Stimulated activated CD4-positive, alpha-beta T cell treated with anti-CD3 and anti-CD28 coated beads, Interleukin-12 subunit alpha, Interleukin-12 subunit beta, amount 100 ng/mL, for 4 hours (primary cell): ENCODE data around the gene EEF1AKMT2.
A peak's percentile ranks its signal among the peaks of the same experiment; 100 is the strongest.
"Not testable (repeated sequence)": the region's sequence is repeated elsewhere in the genome, so short reads cannot be mapped to it uniquely, and the experiment has no call there.

ENCODE experiments used
- DNase-seq: peaks from one replicate; pipeline ENCODE4 v3.0.0-alpha.2; 2020

Gene EEF1AKMT2

DNA sequence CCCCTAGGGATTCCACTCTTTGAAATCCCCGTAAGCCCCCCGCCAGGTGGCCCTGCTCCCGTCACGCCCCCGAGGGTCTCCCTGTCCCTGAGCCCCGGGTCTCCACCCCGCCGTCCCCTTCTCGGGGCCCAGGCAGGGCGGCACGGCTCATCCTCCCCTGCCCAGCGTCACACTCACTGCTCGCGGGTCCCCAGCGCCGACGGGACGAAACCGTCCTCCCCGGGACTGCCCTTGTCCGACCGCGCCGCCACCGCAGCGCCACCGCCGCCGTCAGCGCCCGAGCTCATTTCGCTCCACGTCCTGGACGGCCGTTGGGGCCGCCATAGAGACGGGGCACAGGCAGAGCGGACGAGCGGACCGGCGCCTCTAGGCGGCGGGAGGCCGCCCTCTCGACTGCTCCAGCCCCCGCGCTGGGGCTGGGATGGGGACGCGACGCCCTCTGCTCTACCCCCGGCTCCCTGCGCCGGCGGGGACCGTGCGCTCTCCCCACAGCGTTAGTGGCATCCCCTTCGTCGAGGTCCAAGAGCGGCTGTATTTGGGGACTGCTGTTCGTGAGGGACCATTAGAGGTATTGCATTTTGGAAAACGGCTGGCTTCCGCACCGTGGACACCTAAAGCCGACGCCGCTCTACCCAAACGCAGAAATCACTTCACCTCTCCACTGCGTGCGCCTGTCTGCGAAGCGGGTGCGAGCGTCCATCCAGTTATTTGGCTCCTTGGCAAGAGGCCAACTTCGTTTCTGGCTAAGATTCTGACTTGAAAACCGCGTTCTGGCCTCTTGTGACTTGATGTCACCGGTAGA lies at the start of gene EEF1AKMT2:
Gene EEF1AKMT2 (minus strand): TSS at position 341 of the 802 bp plus-strand sequence. CDS start 54 bp downstream, at position 287.
- DNase-seq, result peak; percentile 83

DNA sequence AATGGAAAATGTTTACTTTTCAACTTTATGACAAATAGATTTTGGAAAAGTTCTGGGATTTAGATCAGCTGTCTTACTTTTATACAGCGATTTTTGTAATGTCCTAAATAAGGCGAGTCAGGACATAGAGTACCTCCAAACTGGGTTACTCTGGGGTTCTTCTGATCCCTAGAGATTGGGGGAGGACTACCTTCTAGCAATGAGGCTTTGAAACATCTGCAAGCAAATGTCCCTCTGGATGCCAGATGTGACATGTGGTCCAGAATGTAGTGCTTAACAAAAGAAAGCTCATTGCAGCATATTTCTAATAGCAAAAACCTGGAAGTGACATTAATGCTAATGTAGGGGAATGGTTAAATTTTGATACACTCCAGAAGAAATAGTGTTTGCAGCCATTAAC lies 46.0 kb upstream of the EEF1AKMT2 start:
- no peak for DNase-seq

DNA sequence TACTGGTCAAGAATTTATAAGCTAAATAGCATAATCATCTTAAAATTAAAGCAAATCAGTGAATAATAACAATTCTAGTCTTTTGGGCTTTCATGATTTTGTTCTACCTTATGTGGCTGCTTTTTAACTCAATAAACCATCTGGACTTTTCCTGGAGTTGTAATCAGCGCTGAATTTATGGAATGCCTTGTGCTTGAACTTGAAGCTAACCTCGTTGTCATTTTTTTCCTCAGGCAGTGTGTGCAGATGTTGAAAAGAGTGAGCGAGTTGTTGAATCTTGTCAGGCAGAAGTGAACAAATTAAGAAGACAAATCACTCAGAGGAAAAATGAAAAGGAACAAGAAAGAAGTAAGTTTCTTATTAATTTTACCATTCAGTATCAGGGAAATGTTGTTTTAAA lies 39.4 kb upstream of the EEF1AKMT2 start:
- no peak for DNase-seq

DNA sequence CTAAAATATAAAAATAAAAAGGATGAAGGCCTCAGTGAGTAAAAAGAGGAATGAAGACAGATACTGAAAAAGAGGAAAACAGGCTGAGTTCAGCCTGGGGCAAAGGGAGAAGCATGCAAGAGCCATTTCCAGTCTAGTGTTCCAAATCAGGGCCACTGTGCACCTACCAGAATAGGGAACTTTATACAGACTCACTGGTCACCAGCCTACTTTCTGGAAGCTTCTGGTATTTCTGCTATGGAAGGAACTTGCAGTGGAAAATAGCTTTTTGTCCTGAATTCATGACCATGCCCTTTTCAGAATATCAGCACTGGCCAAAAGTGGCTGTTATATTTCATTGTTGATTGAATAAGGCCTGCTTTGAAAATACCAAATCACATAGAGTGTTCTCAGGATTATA lies 38.8 kb upstream of the EEF1AKMT2 start:
- no peak for DNase-seq

DNA sequence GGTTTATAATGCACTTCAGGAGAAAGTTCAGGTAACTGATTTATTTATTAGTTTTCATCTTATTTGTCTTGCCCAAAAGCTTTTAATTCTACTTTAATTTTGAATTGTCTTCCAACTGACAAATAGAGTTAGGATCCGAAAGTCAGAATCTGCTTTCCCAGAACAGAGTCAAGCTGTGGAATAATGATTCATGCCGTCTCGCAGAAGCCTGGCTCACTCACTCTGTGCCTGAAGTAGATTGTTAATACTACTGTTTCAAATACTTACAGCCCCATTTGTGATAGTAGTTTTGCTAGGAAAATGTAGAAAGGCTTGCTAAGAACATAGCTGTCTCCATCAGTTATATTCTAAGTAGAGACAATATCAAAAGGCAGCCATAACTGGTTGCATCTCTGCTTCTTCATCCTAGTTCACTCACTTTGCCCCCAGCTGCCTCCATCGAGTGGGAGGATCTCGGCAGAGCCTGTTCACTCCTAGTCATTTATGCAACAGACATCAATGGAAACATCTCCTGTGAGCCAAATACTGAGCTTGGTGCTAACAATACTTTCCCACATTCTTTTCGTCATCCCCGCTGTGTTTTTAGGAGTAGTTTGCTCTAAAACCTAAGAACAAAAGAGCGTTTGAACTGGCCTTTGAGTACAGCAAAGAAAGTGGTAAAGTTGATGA lies 37.9 kb upstream of the EEF1AKMT2 start:
- DNase-seq, result no peak

DNA sequence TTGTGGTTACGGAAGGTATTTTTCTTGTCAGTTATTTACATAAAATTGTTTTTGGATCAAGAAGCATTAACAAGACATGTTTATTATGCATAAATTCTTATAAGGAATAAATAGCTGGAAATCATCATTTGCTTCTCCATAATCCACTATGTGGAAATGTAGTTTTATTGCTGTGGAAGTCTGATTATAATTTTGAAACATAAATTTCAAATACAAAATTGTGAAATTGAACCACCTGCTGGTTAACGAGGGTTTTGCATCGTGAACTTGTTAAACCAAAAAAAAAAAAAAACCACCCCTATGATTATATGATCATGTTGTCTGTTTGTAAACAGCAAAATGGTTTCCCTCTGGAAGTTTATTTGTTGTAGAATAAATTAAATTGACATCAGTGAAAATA lies 35.8 kb upstream of the EEF1AKMT2 start:
- no peak for DNase-seq

DNA sequence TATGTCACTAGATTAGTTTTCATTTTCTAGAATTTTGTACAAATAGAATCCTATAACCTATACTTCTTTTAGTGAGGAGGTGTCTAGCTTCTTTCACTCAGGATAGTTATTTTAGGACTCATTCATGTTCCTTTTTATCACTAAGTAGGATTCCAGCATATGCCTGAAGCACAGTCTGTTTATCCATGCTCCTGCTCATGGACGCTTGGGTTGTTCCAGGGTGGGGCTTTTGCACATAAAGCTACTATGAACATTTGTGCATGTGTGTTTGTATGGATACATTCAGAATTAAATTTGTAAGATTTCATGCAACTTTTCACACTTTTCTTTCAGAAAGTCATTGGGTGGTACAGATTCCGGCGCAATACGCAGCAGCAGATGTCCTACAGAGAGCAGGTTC lies 34.6 kb upstream of the EEF1AKMT2 start:
- no peak for DNase-seq

DNA sequence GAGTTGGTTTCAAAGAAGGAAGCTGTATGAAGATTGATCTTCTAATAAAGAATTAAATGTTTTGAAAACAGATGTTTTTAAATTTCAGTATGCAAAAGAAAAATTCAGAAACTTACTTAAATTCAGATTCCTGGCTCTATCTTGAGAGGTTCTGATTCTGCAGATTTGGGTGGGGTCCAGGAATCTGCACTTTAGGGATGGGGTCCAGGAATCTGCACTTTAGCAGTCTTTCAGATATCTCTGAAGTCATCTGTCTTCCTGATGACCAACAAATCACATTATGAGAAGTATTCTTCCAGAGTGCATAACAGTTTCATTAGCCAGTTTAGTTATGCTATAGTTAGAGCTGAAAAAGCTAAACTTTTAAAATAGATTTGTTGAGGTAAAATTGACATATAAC lies 34.0 kb upstream of the EEF1AKMT2 start:
- DNase-seq, result no peak

DNA sequence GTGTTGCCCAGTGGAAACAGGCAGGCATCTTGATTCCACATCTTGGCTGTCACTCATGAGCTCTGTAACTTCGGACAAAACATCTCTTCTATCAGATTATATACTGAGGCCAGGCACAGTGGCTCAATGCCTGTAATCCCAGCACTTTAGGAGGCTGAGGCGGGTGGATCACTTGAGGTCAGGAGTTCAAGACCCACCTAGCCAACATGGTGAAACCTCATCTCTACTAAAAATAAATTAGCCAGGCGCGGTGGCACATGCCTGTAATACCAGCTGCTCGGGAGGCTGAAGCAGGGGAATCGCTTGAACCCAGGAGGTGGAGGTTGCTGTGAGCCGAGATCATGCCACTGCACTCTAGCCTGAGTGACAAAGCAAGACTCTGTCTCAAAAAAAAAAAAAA lies 33.2 kb upstream of the EEF1AKMT2 start:
- not testable (repeated sequence) for DNase-seq

DNA sequence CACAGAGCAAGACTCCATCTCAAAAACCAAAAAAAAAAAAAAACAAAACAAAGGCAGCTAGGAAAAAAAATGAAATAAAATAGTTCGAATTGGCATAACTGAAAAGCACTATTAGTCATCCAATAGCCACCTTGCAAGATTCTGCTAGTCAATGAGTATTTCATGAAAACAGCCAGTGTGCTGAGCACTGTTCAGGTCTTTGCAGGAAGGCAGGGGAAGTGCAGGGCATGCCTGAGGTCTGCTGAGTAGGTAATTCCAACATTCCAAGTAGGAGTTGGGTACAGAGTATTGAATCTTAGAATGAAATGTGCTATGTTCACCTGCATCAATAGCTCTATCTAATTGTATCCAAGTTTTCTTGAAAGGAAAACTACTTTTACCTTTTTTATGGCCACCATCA lies 32.8 kb upstream of the EEF1AKMT2 start:
- DNase-seq, result no peak

DNA sequence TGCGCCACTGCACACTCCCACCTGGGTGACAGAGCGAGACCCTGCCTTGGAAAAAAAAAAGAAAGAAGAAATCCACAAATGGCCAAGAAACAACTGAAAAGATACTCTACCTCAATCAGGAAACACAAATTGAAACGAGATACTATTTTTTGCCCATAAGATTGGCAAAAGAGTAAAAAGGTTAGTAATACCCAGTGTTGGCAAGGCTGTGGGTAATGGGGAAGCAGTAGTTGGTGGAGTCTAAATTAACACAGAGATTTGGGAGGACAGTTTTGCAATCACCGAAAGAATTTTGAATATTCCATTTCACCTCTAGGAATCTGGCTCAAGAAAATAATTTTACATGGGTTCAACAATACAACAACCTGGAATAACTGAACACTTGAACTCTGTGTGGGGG lies 29.8 kb upstream of the EEF1AKMT2 start:
- no peak for DNase-seq

DNA sequence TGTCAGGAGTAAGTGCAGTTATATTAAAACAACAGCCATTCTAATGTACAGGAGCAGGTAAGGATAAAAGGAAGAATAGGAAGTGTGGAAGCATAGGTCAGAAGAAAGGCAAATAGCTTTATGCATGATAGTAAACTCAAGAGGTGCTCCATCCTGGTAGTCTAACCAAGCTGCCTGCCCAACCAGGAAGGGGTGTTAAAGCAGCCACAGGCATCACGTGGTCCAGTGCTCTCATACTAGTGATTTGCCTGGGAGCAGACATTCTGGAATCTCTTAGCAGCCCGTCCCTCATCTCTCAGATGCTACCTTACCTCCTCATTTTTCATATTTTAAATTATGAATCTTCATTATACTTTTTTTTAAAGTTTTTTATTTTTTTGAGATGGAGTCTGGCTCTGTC lies 28.4 kb upstream of the EEF1AKMT2 start:
- no peak for DNase-seq

DNA sequence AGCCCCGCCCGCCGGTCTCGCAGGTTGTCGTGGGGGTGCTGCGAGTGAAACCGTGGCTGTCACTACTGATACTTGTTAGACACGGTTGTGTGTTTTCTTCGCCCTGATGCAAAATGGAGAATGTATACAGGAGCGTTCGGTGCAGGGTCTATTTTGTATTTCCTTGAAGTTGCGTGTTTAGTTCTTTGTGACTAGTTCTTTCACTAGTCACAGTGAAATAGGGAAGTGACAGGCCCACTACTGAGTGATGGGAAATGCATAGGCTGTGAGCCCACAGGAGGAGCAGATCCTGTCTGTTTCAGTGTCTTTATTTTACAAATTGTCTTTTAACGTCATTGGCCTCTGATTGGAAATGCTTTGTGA lies 10.6 kb upstream of the EEF1AKMT2 start:
- DNase-seq, result no peak

DNA sequence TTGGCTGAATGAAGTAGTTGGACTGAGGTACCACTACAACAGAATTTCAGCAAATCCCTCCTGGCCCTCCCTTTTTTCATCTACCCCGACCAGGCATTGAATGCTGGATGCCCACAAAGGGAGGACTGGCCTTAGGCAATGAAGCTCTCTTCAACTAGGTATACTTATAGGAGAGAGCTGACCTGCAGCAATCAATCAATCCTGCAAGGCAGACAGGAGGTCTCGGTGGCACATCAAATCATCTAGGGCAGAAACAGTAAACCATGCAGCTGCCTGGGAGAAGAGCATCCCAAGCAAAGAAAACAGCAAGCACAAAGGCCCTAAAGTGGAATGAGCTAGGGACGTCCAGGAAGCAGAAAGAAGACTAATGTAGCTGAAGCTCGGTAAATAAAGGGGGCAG lies 7.5 kb upstream of the EEF1AKMT2 start:
- no peak for DNase-seq

DNA sequence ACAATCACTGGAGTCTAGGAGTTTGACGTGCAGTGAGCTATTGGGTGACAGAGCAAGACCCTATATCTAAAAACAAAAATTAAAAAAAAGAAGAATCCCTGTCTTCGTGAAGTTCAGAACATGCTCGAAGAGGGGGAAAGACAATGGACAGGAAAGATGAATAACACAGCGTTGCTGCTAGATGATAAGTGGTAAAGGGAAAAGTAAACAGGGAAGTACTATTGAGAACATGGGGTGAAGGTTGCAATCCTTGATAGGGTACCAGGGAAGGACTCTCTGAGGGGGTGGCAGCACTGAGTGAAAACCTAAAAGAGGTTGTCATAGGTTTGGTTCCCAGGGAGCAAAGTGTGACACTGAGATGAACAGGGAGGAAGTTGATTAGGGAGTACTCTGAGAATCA lies 7.1 kb upstream of the EEF1AKMT2 start:
- no peak for DNase-seq

DNA sequence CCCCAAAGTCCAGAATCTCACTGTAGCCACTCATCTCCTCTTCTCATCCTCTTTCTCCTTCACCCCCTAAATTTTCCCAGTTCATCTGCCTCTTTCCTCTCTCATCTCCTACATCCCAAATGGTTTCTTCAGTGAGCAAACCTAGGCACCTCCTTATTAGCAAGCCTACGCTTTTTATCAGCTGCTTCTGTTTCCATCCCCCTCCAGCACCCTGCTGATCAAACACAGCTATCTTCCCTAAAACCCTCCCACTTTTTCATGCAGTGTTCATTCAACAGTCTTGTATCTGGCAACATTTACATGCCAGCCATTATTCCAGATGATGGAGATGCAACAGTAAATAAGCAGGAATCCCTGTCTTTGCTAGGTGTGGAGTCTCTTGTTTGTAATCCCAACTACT lies 6.7 kb upstream of the EEF1AKMT2 start:
- DNase-seq, result no peak

DNA sequence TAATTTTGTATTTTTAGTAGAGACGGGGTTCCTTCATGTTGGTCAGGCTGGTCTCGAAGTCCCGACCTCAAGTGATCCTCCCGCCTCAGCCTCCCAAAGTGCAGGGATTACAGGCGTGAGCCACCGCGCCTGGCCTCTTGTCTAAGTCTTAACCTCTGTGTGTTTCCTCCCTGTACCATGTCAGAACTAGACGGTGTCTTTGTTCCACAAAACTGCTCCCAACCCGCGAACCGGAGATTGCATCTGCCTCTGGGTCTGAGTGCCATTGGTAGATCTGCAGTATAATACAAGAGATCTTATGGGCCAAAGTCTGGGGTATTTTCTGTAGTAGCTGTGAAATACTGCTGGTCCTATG lies 1.3 kb upstream of the EEF1AKMT2 start:
- no peak for DNase-seq

DNA sequence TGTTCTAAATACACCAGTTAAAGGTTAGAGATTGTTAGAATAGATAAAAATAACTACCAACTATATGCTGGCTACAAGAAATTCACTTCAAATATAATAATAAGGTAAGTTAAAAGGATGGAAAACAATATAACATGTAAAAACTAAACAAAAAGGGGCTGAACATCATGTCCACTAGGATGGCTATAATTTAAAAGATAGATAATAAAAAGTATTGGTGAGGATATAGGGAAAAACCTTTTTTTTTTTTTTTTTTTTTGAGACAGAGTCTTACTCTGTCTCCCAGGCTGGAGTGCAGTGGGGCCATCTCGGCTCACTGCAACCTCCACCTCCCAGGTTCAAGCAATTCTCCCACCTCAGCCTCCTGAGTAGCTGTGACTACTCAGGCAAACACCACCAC lies 8.8 kb downstream of the EEF1AKMT2 start:
- not testable (repeated sequence) for DNase-seq

DNA sequence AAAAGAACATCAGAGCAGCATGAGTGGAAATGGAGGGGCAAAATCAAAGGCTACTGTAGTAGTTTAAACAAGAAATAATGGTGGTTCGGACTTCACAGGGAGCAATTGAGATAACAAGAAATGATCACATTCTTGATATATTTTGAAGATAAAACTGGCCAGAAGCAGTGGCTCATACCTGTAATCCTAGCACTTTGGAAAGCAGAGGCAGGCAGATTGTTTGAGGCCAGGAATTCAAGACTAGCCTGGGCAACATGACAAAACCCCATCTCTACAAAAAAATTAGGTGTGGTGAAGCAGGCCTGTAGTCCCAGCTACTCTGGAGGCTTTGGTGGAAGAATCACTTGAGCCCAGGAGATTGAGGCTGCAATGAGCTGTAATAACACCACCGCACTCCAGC lies 22.9 kb downstream of the EEF1AKMT2 start:
- DNase-seq, result no peak

DNA sequence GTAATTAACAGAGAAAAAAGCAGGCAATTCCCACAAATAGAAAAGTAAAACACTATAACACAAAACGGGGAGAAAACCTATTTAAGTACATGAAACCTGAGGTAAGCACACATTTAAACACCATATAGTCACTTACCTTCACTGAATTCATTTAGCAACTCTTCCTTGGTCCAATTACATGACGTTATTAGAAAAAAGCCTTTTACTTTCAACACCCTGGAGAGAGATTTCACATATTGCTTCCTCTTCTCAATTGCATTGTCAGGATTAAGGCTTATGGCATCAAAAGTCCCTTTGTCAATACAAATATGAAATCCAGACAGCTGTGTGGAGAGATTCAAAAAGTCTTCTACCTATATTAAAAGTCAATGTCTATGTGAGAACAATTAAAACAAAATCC lies 26.4 kb downstream of the EEF1AKMT2 start:
- DNase-seq, result no peak

DNA sequence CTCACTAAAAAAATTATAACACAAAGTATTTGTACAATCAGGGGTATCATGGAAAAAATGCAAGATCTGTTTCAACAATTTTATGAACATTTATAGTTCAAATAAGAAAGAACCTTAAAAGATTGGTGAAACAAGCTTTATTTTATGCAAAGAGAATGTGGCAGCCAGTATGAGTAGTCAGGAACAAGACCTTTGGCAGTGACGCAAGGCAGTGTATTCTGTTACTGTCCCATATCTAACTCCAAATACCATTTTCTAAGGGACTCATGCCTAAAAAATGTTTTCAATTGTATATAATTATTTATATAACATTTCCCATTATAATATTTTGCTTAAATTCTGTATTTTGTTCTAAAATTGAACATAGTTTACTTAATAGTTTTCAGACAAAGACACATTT lies 28.4 kb downstream of the EEF1AKMT2 start:
- no peak for DNase-seq

DNA sequence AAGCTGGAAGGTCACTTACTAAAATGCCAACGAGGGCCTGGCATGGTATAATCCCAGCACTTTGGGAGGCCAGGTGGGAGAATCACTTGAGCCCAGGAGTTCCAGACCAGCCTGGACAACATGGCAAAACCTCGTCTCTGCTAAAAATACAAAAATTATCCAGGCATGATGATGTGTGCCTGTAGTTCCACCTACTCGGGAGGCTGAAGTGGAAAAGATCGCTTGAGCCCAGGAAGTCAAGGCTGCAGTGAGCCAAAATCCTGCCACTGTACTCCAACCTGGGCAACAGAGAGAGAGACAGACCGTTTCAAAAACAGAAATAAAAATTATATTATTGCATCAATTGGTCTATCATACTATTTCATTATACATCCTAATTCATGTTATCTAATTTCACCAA lies 29.4 kb downstream of the EEF1AKMT2 start:
- no peak for DNase-seq

DNA sequence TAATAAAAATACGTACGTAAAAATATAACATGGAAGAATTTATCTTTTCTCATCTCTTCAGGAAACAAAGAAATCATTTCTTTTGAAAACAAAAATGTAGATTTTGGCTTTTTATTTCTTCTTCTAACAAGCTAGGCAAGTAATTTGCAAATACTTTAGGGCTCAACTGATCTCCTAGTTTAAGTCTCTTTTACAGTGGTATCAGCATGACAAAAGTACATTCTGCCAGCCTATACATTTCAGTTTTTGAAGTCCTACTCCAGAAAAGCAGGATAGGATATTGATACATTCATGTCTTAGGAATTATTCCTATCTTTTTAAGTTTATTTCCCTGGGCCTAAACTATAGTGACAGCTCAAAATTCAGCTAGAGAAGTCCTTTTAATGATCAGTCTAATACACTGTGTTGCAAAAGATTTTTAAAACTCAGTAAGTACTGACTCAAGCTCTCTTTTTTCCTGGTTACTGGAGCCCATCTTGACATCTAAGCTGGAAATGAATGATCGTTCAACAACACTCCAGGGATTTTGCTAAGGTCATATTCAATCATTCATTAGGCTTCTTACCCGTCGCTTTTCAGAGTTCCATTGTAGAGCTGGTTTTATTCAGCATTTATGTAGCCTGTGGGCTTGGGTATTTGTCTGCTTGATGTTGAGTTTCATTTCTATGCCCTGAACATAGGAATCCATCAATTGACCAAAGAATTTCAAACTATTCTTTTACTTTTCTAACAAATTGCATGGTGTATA lies 35.4 kb downstream of the EEF1AKMT2 start:
- no peak for DNase-seq

DNA sequence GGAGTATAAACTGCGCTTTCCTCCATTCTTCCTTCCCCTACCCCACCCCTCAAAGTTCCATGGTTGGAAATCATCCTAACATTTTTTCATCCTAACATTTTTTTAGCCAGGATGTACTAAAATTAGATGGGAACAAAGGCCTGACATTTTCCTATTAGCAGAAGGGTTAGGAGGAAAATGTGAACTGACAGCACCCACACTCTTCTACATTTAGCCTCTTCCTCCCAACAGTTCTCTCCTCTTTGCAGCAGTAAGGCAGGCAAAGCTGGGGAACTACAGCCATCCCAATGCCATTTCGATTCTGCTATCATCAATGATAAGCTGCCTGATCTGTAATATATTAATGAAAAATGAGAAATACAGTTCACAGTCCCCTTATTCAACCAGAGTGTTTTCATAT lies 36.1 kb downstream of the EEF1AKMT2 start:
- no peak for DNase-seq
